ENCODE data around the gene OR2L2. TPM values are rescaled to one million over a fixed set of nuclear protein-coding genes. Genes with fewer than 3 reads are reported as not detected.
"Not testable (repeated sequence)": the region's sequence is repeated elsewhere in the genome, so short reads cannot be mapped to it uniquely, and the experiment has no call there.

Gene OR2L2
- total RNA-seq, 1 experiment from 2014 or later, result not detected

- no peak for ATAC-seq
- H2AFZ ChIP-seq (ENCODE audit: low read depth, low read length, poor library complexity, severe bottlenecking), result no peak overlapping the region
- peaks cover 5 to 7% of the 10 kb centered on the region in 2 experiments; a peak in 3 of 4 replicates for H3K9me3 ChIP-seq (ENCODE audit: control insufficient read depth in 1 of 2, insufficient read depth in 1 of 2, low read depth in 1 of 2, low read length in 2 of 2)
- H3K27me3 ChIP-seq (ENCODE audit: insufficient read depth, low read length), result no peaks in the 10 kb centered on the region
- CTCF ChIA-PET, result no interaction called here
- no peak for TF ChIP-seq ATF3 (IDR thresholded peaks at IDR 0.05)
- no peak for TF ChIP-seq REST (IDR thresholded peaks at IDR 0.05; ENCODE audit: low read depth)
- no peak for TF ChIP-seq CTCF (IDR thresholded peaks at IDR 0.05 in 2 of 3, conservative IDR thresholded peaks at IDR 0.05 in 1 of 3; ENCODE audit: borderline replicate concordance in 1 of 3, insufficient read depth in 1 of 3, low read depth in 2 of 3, low read length in 2 of 3)
- no peak for TF ChIP-seq ELF1 (IDR thresholded peaks at IDR 0.05; ENCODE audit: borderline replicate concordance, low read depth)
- TF ChIP-seq SP1 (IDR thresholded peaks at IDR 0.05; ENCODE audit: low read depth), result no peak
- TF ChIP-seq MAX (IDR thresholded peaks at IDR 0.05), result no peak
- no peak for TF ChIP-seq FOSL1 (IDR thresholded peaks at IDR 0.05; ENCODE audit: low read depth)
- no peak for TF ChIP-seq YY1 (IDR thresholded peaks at IDR 0.05; ENCODE audit: extremely low read depth, insufficient replicate concordance, low read depth, low read length)
- no peak for TF ChIP-seq JUND (IDR thresholded peaks at IDR 0.05)
- TF ChIP-seq ZNF274 (IDR thresholded peaks at IDR 0.05; ENCODE audit: low read depth, low read length), result no peak
- TF ChIP-seq RAD21 (IDR thresholded peaks at IDR 0.05; ENCODE audit: low read depth), result no peak
- TF ChIP-seq POLR2AphosphoS5 (IDR thresholded peaks at IDR 0.05; ENCODE audit: low read depth, low read length), result no peak
- no peak for TF ChIP-seq SIN3A (IDR thresholded peaks at IDR 0.05; ENCODE audit: low read depth)
- no peak for TF ChIP-seq POLR2A (IDR thresholded peaks at IDR 0.05; ENCODE audit: borderline replicate concordance, extremely low read depth, insufficient read depth, insufficient read length)
- TF ChIP-seq ZFX (IDR thresholded peaks at IDR 0.05), result no peak
- TF ChIP-seq EGR1 (IDR thresholded peaks at IDR 0.05; ENCODE audit: low read depth), result no peak
- TF ChIP-seq CEBPB (IDR thresholded peaks at IDR 0.05; ENCODE audit: low read depth), result no peak
- no peak for TF ChIP-seq EZH2 (IDR thresholded peaks at IDR 0.05)
- TF ChIP-seq TCF7L2 (IDR thresholded peaks at IDR 0.05; ENCODE audit: borderline replicate concordance, extremely low read depth, insufficient read depth, insufficient read length), result no peak
- H3K9me2 ChIP-seq (ENCODE audit: insufficient read depth), result no peaks in the 10 kb centered on the region
- no peaks in the 10 kb centered on the region for H4K20me1 ChIP-seq (ENCODE audit: insufficient read depth)
- no peaks in the 10 kb centered on the region for H3K79me2 ChIP-seq (ENCODE audit: insufficient read depth, low read length)
- no peaks in the 10 kb centered on the region for H3K36me3 ChIP-seq (ENCODE audit: control insufficient read depth in 1 of 2, insufficient read depth in 2 of 2, low read length in 2 of 2)
- no TSS peak for BruUV-seq (replicated peaks)
- intact Hi-C loops (cut with micrococcal nuclease), result no loop called here
- H3K4me2 ChIP-seq (ENCODE audit: low read length), result no peak overlapping the region
- DNase-seq (ENCODE audit: low read depth, low spot score), result no peak
- POLR2A ChIA-PET, result no interaction called here
- H3K4me3 ChIP-seq (replicated peaks in 1 of 2; ENCODE audit: low read depth in 1 of 2, low read length in 2 of 2), result no peak overlapping the region
- no peaks in the 10 kb centered on the region for H3K4me1 ChIP-seq (ENCODE audit: control insufficient read depth in 1 of 2, insufficient read depth in 2 of 2, low read length in 2 of 2)
- H3K9ac ChIP-seq (ENCODE audit: low read length), result no peak overlapping the region
- no peak overlapping the region for H3K27ac ChIP-seq (ENCODE audit: low read depth, low read length)
- RAD21 ChIA-PET (ENCODE audit: low non-redundant PET in 1 of 2, low total read pairs in 2 of 2, uncharacterized antibody in 2 of 2, unreplicated experiment in 2 of 2), result no interaction called here
Measured at GRCh38 chr1:248065604-248066003, 35.7 kb downstream of the OR2L2 start.

GRCh38 chr1:248083864-248084263, 54.0 kb downstream of the OR2L2 start:
- H3K9me2 ChIP-seq (ENCODE audit: insufficient read depth); H4K20me1 ChIP-seq (ENCODE audit: insufficient read depth); H3K4me2 ChIP-seq (ENCODE audit: low read length); DNase-seq (ENCODE audit: low read depth, low spot score); RAD21 ChIA-PET (ENCODE audit: low non-redundant PET in 1 of 2, low total read pairs in 2 of 2, uncharacterized antibody in 2 of 2, unreplicated experiment in 2 of 2); H3K4me3 ChIP-seq (replicated peaks in 1 of 2; ENCODE audit: low read depth in 1 of 2, low read length in 2 of 2); H3K27ac ChIP-seq (ENCODE audit: low read depth, low read length); H3K4me1 ChIP-seq (ENCODE audit: control insufficient read depth in 1 of 2, insufficient read depth in 2 of 2, low read length in 2 of 2); ATAC-seq; H3K9me3 ChIP-seq (ENCODE audit: control insufficient read depth in 1 of 2, insufficient read depth in 1 of 2, low read depth in 1 of 2, low read length in 2 of 2); CTCF ChIA-PET; H3K9ac ChIP-seq (ENCODE audit: low read length); H3K27me3 ChIP-seq (ENCODE audit: insufficient read depth, low read length); H2AFZ ChIP-seq (ENCODE audit: low read depth, low read length, poor library complexity, severe bottlenecking); intact Hi-C loops (cut with micrococcal nuclease); H3K36me3 ChIP-seq (ENCODE audit: control insufficient read depth in 1 of 2, insufficient read depth in 2 of 2, low read length in 2 of 2); H3K79me2 ChIP-seq (ENCODE audit: insufficient read depth, low read length); POLR2A ChIA-PET; BruUV-seq (replicated peaks): not testable (repeated sequence)
